ENCODE measurements around the gene SLC25A6.

DNA sequence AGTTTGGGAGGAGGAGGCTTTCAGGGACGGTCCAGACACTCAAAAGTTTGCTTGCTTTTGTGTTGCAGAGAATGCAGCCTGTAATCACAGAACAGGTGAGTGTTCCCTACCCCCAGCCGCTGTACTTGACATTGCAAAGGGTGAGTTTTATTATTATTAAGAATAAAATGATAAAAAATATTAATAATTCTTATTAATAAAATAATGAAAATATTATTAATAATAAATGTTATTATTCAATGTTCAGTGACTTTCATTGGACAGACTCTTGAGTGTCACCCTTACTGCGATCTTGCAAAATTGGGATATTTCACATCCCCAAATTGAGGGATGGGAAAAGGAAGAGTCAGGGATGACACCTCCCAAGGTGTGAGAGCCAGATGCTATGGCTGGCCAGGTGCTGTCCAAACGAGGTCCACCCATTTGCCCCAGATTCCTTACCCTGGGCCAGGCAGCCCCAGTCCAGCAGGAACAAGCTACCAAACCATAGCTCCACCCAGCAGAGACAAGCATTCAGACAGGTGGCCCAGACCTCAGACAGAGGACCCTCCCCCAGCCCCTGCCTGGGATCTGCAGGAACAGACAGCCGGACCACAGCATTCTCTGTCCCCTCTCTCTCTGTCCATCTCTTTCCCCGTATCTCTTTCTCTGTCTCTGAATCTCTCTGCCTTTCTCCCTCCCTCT, 33.0 kb downstream of the SLC25A6 start:
- TF ChIP-seq, protein P1, sequence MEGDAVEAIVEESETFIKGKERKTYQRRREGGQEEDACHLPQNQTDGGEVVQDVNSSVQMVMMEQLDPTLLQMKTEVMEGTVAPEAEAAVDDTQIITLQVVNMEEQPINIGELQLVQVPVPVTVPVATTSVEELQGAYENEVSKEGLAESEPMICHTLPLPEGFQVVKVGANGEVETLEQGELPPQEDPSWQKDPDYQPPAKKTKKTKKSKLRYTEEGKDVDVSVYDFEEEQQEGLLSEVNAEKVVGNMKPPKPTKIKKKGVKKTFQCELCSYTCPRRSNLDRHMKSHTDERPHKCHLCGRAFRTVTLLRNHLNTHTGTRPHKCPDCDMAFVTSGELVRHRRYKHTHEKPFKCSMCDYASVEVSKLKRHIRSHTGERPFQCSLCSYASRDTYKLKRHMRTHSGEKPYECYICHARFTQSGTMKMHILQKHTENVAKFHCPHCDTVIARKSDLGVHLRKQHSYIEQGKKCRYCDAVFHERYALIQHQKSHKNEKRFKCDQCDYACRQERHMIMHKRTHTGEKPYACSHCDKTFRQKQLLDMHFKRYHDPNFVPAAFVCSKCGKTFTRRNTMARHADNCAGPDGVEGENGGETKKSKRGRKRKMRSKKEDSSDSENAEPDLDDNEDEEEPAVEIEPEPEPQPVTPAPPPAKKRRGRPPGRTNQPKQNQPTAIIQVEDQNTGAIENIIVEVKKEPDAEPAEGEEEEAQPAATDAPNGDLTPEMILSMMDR (IDR thresholded peaks at IDR 0.05): no peak
- no peak for TF ChIP-seq POLR2A (IDR thresholded peaks at IDR 0.05)

Data from right lobe of liver (tissue), 4 donors.